H9 (cell line): ENCODE data around the gene ARHGAP45. TPM values are rescaled to one million over a fixed set of nuclear protein-coding genes. Genes with fewer than 3 reads are reported as not detected.

Source experiments
- DNase-seq: peaks from one replicate; pipeline ENCODE4 v3.0.0-alpha.2; 2017
- H2AFZ ChIP-seq: one replicate; pipeline ENCODE4 v1.6.1; 2013; ENCODE audit warnings: mild to moderate bottlenecking, low read length, control low read depth, moderate library complexity
- H2AK5ac ChIP-seq: 2 replicates; pipeline ENCODE4 v1.6.1; 2013; ENCODE audit warnings: low read length, control low read depth, mixed read lengths; ENCODE audit not compliant: insufficient read length
- H2BK120ac ChIP-seq: one replicate; pipeline ENCODE4 v1.6.1; 2013; ENCODE audit warnings: low read depth, mild to moderate bottlenecking, low read length, control low read depth, inconsistent platforms; ENCODE audit not compliant: poor library complexity, severe bottlenecking
- H2BK12ac ChIP-seq: 2 replicates; pipeline ENCODE4 v1.6.1; 2013; ENCODE audit warnings: low read length, control low read depth, mixed read lengths, low read depth; ENCODE audit not compliant: insufficient read length
- H2BK15ac ChIP-seq: 2 replicates; pipeline ENCODE4 v1.6.1; 2013; ENCODE audit warnings: low read depth, low read length, control low read depth
- H2BK20ac ChIP-seq: one replicate; pipeline ENCODE4 v1.6.1; 2013; ENCODE audit warnings: low read depth, mild to moderate bottlenecking, low read length, control low read depth, inconsistent platforms; ENCODE audit not compliant: poor library complexity, severe bottlenecking
- H2BK5ac ChIP-seq: 2 replicates; pipeline ENCODE4 v1.6.1; 2013; ENCODE audit warnings: low read length, control low read depth, mixed read lengths; ENCODE audit not compliant: insufficient read length
- H3K14ac ChIP-seq: 2 replicates; pipeline ENCODE4 v1.6.1; 2013; ENCODE audit warnings: low read length, control low read depth; ENCODE audit not compliant: insufficient read depth
- H3K18ac ChIP-seq: 2 replicates; pipeline ENCODE4 v1.6.1; 2013; ENCODE audit warnings: low read depth, mild to moderate bottlenecking, mixed read lengths, low read length, control low read depth; ENCODE audit not compliant: insufficient read length
- H3K23ac ChIP-seq: 2 replicates; pipeline ENCODE4 v1.6.1; 2013; ENCODE audit warnings: low read length, control low read depth, mixed read lengths, low read depth; ENCODE audit not compliant: insufficient read length
- H3K23me2 ChIP-seq: 2 replicates; pipeline ENCODE4 v1.6.1; 2013; ENCODE audit warnings: low read depth, mild to moderate bottlenecking, mixed read lengths, low read length, control low read depth; ENCODE audit not compliant: insufficient read length, poor library complexity, severe bottlenecking
- H3K27ac ChIP-seq: 2 replicates; pipeline ENCODE4 v1.5.1; 2013; ENCODE audit warnings: low read length, control low read depth, mixed read lengths, low read depth; ENCODE audit not compliant: insufficient read length
- H3K27me3 ChIP-seq: 2 replicates; pipeline ENCODE4 v1.6.1; 2013; ENCODE audit warnings: low read length, control low read depth, inconsistent platforms; ENCODE audit not compliant: insufficient read depth
- H3K4ac ChIP-seq: 2 replicates; pipeline ENCODE4 v1.6.1; 2013; ENCODE audit warnings: low read depth, mild to moderate bottlenecking, control low read depth, inconsistent platforms, low read length, moderate library complexity
- H3K4me1 ChIP-seq: 2 replicates; pipeline ENCODE4 v1.6.1; 2013; ENCODE audit warnings: low read length, control low read depth, inconsistent platforms; ENCODE audit not compliant: insufficient read depth
- H3K4me2 ChIP-seq: 2 replicates; pipeline ENCODE4 v1.6.1; 2013; ENCODE audit warnings: low read length, control low read depth, mixed read lengths; ENCODE audit not compliant: insufficient read length, insufficient read depth
- H3K56ac ChIP-seq: 2 replicates; pipeline ENCODE4 v1.6.1; 2013; ENCODE audit warnings: low read depth, mild to moderate bottlenecking, mixed read lengths, low read length, control low read depth; ENCODE audit not compliant: insufficient read length
- H3K79me1 ChIP-seq: 2 replicates; pipeline ENCODE4 v1.6.1; 2013; ENCODE audit warnings: low read depth, mild to moderate bottlenecking, moderate library complexity, low read length, control low read depth, inconsistent platforms; ENCODE audit not compliant: insufficient read depth, poor library complexity, severe bottlenecking
- H3K79me2 ChIP-seq: 2 replicates; pipeline ENCODE4 v1.6.1; 2013; ENCODE audit warnings: low read length, control low read depth, inconsistent platforms; ENCODE audit not compliant: insufficient read depth
- H3K9ac ChIP-seq: 2 replicates; pipeline ENCODE4 v1.6.1; 2013; ENCODE audit warnings: low read length, control low read depth, mixed read lengths; ENCODE audit not compliant: insufficient read length; ENCODE audit errors: extremely low read depth
- H3K9me3 ChIP-seq: one replicate; pipeline ENCODE4 v1.6.1; 2013; ENCODE audit warnings: low read depth, low read length, inconsistent platforms; ENCODE audit not compliant: control insufficient read depth
- H3T11ph ChIP-seq: one replicate; pipeline ENCODE4 v1.6.1; 2013; ENCODE audit warnings: mild to moderate bottlenecking, low read length, control low read depth, inconsistent platforms
- H4K20me1 ChIP-seq: one replicate; pipeline ENCODE4 v1.6.1; 2013; ENCODE audit not compliant: control insufficient read depth, insufficient read length, insufficient read depth
- H4K5ac ChIP-seq: 2 replicates; pipeline ENCODE4 v1.6.1; 2013; ENCODE audit warnings: low read depth, mild to moderate bottlenecking, mixed read lengths, low read length, control low read depth; ENCODE audit not compliant: insufficient read length
- H4K8ac ChIP-seq: replicated peaks from 2 replicates; pipeline ENCODE4 v1.6.1; 2013; ENCODE audit warnings: low read length, control low read depth, mixed read lengths, low read depth; ENCODE audit not compliant: insufficient read length
- H4K91ac ChIP-seq: 2 replicates; pipeline ENCODE4 v1.6.1; 2013; ENCODE audit warnings: low read depth, mild to moderate bottlenecking, moderate library complexity, mixed read lengths, low read length, control low read depth; ENCODE audit not compliant: insufficient read length
- H3K27ac Mint-ChIP-seq, 3 experiments: 2 replicates in 2 of 3; 3 replicates in 1 of 3; pipeline ENCODE4 v1.8.0; 2020 to 2021; ENCODE audit warnings: mixed read lengths in 3 of 3, mild to moderate bottlenecking in 1 of 3, moderate library complexity in 1 of 3
- H3K27me3 Mint-ChIP-seq: 2 replicates; pipeline ENCODE4 v1.8.0; 2021; ENCODE audit warnings: low read depth, mild to moderate bottlenecking, moderate library complexity, mixed read lengths
- H3K36me3 Mint-ChIP-seq, 3 experiments: 2 replicates in 2 of 3; 3 replicates in 1 of 3; pipeline ENCODE4 v1.8.0; 2020 to 2021; ENCODE audit warnings: low read depth in 3 of 3, mixed read lengths in 3 of 3; ENCODE audit not compliant: insufficient read depth in 1 of 3
- H3K4me1 Mint-ChIP-seq, 2 experiments: 2 replicates each; pipeline ENCODE4 v1.8.0; 2020; ENCODE audit warnings: mixed read lengths in 2 of 2
- H3K4me3 Mint-ChIP-seq, 2 experiments: 2 replicates in 1 of 2; 3 replicates in 1 of 2; pipeline ENCODE4 v1.8.0; 2020 to 2021; ENCODE audit warnings: mild to moderate bottlenecking in 2 of 2, mixed read lengths in 2 of 2, moderate library complexity in 1 of 2
- H3K9me3 Mint-ChIP-seq, 2 experiments: 2 replicates in 1 of 2; 3 replicates in 1 of 2; pipeline ENCODE4 v1.8.0; 2020; ENCODE audit warnings: mild to moderate bottlenecking in 2 of 2, mixed read lengths in 2 of 2, moderate library complexity in 1 of 2
- CTCF ChIP-seq: fragments of 200-600 bp; sonication (generic); conservative IDR thresholded peaks from 3 replicates; pipeline ENCODE4 v1.8.0; 2021; ENCODE audit warnings: antibody characterized with exemption, mild to moderate bottlenecking
- WGBS: extraction: QIAGEN DNeasy Blood & Tissue Kit; methylation state at CpG from one replicate; pipeline ENCODE4 v1.1.7; 2013; ENCODE audit warnings: missing lambda C conversion rate, low lambda C conversion rate, mixed read lengths; ENCODE audit not compliant: insufficient read length; ENCODE audit errors: extremely low coverage; 5-methylcytosine and 5-hydroxymethylcytosine counted together
- total RNA-seq: library from RNA; stranded (reverse); gene quantifications from 2 replicates; pipeline ENCODE4 v1.2.1, GENCODE V29; 2021

Gene ARHGAP45
- total RNA-seq, 1 experiment from 2014 or later = 39.8 TPM

- Histone ChIP-seq H3K9me3 (no peaks in the 10 kb centered on the region), H3T11ph (no peak overlapping the region), H3K27me3 (no peaks in the 10 kb centered on the region), H2AFZ (no peak overlapping the region), H3K23ac (no peak overlapping the region), H2BK15ac (no peak overlapping the region), H3K27ac (no peak overlapping the region), H4K91ac (no peak overlapping the region), H2AK5ac (no peak overlapping the region), H3K56ac (no peak overlapping the region), H2BK20ac (no peak overlapping the region), H4K5ac (no peak overlapping the region), H3K18ac (no peak overlapping the region), H3K4ac (no peak overlapping the region), H2BK5ac (no peak overlapping the region), H3K79me2 (peaks cover 12% of the 10 kb centered on the region; the same call in 1 of the 2 replicates), H3K79me1 (peaks cover 11% of the 10 kb centered on the region), H3K4me2 (no peak overlapping the region), H3K9ac (no peak overlapping the region), H2BK120ac (no peak overlapping the region), H3K4me1 (no peaks in the 10 kb centered on the region; the same call in 1 of the 2 replicates), H3K14ac (no peak overlapping the region), H4K20me1 (no peaks in the 10 kb centered on the region), H3K23me2 (peaks cover 7% of the 10 kb centered on the region), H2BK12ac (no peak overlapping the region), H4K8ac (no peak overlapping the region)
- no CpG with 5 or more reads among the region's 38 CpGs for WGBS
- Mint-ChIP-seq H3K4me1 (peaks cover 4 to 15% of the 10 kb centered on the region in 2 experiments), H3K27ac (no peak overlapping the region), H3K9me3 (no peaks in the 10 kb centered on the region), H3K27me3 (no peaks in the 10 kb centered on the region), H3K4me3 (no peak overlapping the region), H3K36me3 (peaks cover 10 to 49% (median 33%) of the 10 kb centered on the region in 3 experiments; a peak in 6 of 7 replicates)
- TF ChIP-seq CTCF = no peak
- DNase-seq = no peak
These were observed 24.0 kb downstream of the ARHGAP45 start for GRCh38 chr19:1090731-1091543.
